GM12891 (cell line): ENCODE results near the gene UBE2R2.

Experiments used
- POLR2A ChIP-seq: IDR thresholded peaks from 2 replicates; pipeline ENCODE4 v1.6.1; 2011; ENCODE audit warnings: low read depth, low read length, control low read depth
- POLR2AphosphoS5 ChIP-seq: IDR thresholded peaks from 2 replicates; pipeline ENCODE4 v1.6.1; 2011; ENCODE audit warnings: low read depth, low read length, control low read depth
- TAF1 ChIP-seq: IDR thresholded peaks from 2 replicates; pipeline ENCODE4 v1.6.1; 2011; ENCODE audit warnings: low read depth, low read length, control low read depth

GRCh38 chr9:33785914-33786313 lies 31.0 kb upstream of the UBE2R2 start:
- TF ChIP-seq POLR2A, result no peak
- TF ChIP-seq POLR2AphosphoS5, result no peak
- TF ChIP-seq TAF1, result no peak
